Hindlimb muscle (tissue), 1 donor: Measurements from ENCODE around the gene IL36B. TPM values are rescaled to one million over a fixed set of nuclear protein-coding genes. Genes with fewer than 3 reads are reported as not detected.

Experiments
- DNase-seq: peaks from one replicate; pipeline ENCODE4 v3.0.0-alpha.2; 2013
- polyA plus RNA-seq: library from polyadenylated mRNA; unstranded; fragments of 120-200 nt; gene quantifications from one replicate; pipeline ENCODE4 v1.2.1, GENCODE V29; 2013; ENCODE audit not compliant: insufficient read length

The IL36B gene
- polyA plus RNA-seq, 1 donor, result not detected

GRCh38 chr2:113005030-113005509, 47.6 kb downstream of the IL36B start, which contains the start of gene IL36A:
Gene IL36A, plus strand, starts transcription at chr2:113005459. Its CDS starts 413 bp downstream, at chr2:113005872.
- no peak for DNase-seq

GRCh38 chr2:113002677-113003076, 50.0 kb downstream of the IL36B start:
- no peak for DNase-seq

DNA sequence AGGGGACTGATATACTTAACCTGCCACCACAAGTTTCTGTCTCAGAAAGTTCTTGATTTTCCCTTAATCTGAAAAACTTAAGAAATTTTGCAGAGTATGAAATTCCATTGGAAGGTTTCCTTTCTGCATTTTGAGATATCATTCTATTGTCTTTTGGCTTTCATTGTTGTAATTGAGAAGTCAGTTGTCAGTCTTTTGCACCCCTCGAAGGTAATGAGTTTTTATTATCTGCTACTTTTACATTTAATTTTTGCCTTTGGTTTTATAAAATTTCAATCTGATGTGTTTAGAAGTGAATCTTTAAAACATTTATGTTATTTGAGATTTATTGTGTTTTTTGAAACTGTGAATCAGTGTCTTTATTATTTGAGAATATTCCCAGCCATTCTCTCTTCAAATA, 52.2 kb downstream of the IL36B start:
- DNase-seq, result no peak

- DNase-seq, result no peak
Measured at GRCh38 chr2:112997151-112997550, 55.5 kb downstream of the IL36B start.

GRCh38 chr2:112996635-112997034, 56.0 kb downstream of the IL36B start:
- DNase-seq, result no peak

- no peak for DNase-seq
Measured at GRCh38 chr2:112995346-112995920, 57.2 kb downstream of the IL36B start.

GRCh38 chr2:112994648-112995047, 58.0 kb downstream of the IL36B start:
- no peak for DNase-seq

DNA sequence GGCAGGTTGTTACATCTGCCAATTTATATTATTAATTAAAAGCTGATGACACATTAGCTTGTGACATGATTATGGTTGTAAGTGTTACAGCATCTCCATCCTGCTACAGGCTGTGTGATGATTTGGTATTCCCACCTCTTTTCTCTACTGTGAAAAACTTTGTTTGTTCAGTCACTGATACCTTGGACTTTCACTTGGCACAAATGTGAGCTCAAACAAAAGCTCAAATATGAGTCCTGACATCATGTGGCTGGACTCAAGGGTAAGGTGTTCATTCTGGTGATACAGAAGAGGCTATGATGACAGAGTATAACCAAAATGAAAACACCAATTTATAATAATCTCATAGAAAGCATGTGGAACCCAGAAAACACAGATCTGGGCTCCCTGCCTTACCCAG, 58.8 kb downstream of the IL36B start:
- no peak for DNase-seq

GRCh38 chr2:112989611-112990010, 63.1 kb downstream of the IL36B start:
- DNase-seq, result no peak

- no peak for DNase-seq
Measured at GRCh38 chr2:112985090-112985489, 67.6 kb downstream of the IL36B start.

- DNase-seq, result no peak
Measured at GRCh38 chr2:112980537-112980936, 72.1 kb downstream of the IL36B start.

DNA sequence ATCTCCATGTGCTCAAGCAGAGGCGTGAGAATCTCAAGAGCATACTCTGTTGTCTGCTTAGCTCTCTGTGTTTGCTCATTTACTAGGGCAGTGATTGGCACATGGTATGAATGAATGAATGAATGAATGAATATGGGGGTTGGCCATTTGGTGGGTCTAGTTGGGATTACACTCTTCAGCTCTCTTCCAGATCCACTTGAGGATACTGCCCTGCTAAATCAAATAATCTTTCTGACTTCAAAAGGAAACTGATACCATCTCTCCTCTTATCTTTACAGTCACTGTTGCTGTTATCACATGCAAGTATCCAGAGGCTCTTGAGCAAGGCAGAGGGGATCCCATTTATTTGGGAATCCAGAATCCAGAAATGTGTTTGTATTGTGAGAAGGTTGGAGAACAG, 72.9 kb downstream of the IL36B start:
- DNase-seq, result no peak

DNA sequence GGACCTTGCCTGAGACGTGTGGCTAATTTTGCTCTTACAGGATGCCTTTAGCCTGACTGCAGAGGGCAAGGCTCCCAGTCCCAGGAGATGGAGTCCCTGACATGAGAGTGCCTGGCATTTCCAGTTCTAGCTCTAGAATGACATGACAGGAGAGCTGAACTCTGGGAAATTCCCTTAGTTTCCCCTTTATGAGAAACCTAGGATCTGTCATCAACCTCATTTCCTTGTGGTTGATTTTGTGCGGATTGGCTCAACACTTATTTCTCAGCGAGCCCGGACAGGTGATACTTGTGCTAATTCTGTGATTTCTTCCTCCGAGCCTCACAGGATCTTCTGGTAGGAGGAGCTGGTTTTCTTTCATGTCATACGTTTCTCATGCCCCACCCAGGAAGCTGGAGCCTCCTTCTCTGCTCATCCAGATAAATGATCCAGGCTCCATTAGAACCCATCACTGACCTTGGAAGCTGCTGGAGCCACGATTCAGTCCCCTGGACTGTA, 75.1 kb downstream of the IL36B start, which contains the start of gene IL36G:
Gene IL36G, plus strand, starts transcription at position 448 of the 498 bp plus-strand sequence. CDS start 633 bp downstream, outside the sequence.
- no peak for DNase-seq

Other genes with a start within 250 kb of the IL36B start
- gene IL1B, start 216.1 kb downstream of the IL36B start, polyA plus RNA-seq, result 0.76 TPM
- not detected for gene IL37, start 141.7 kb downstream of the IL36B start, polyA plus RNA-seq
- not detected for gene IL36G, start 74.9 kb downstream of the IL36B start, polyA plus RNA-seq
- not detected for gene IL36A, start 47.4 kb downstream of the IL36B start, polyA plus RNA-seq
- not detected for gene IL36RN, start 6.3 kb upstream of the IL36B start, polyA plus RNA-seq
- gene IL1F10, start 15.1 kb upstream of the IL36B start, polyA plus RNA-seq, result not detected
- 1.9 TPM for gene IL1RN, start 74.7 kb upstream of the IL36B start, polyA plus RNA-seq
- 1.6 TPM for gene PSD4, start 121.1 kb upstream of the IL36B start, polyA plus RNA-seq
- 2.2 TPM for gene PAX8, start 226.1 kb upstream of the IL36B start, polyA plus RNA-seq